ENCODE data around the gene RFX7.

RFX7 gene

GRCh38 chr15:56286213-56286612, 42.5 kb upstream of the RFX7 start:
- no peaks in the 10 kb centered on the region for H3K36me3 ChIP-seq (ENCODE audit: insufficient read depth, low read length)
- no peak overlapping the region for H3K4me2 ChIP-seq (ENCODE audit: low read length)
- H3K9ac ChIP-seq (ENCODE audit: low read length) = no peak overlapping the region
- H3K4me1 ChIP-seq (ENCODE audit: insufficient read depth, low read length, severe bottlenecking) = no peaks in the 10 kb centered on the region
- H3K4me3 ChIP-seq (ENCODE audit: low read depth, low read length, poor library complexity, severe bottlenecking) = no peak overlapping the region
- no peaks in the 10 kb centered on the region for H3K9me2 ChIP-seq (ENCODE audit: low read depth, low read length)
- H4K20me1 ChIP-seq (ENCODE audit: insufficient read depth, low read length) = no peaks in the 10 kb centered on the region
- H3K27me3 ChIP-seq (ENCODE audit: insufficient read depth, low read length) = no peaks in the 10 kb centered on the region
- no peaks in the 10 kb centered on the region for H3F3A ChIP-seq (ENCODE audit: insufficient read depth, low read length)
- peaks cover 3% of the 10 kb centered on the region; the same call in 1 of the 2 replicates for H3K9me3 ChIP-seq (ENCODE audit: low read length)
- TF ChIP-seq CTCF (IDR thresholded peaks at IDR 0.05; ENCODE audit: low read length) = peak; percentile 57; the same call in 1 of the 2 replicates
- no peak for TF ChIP-seq EZH2 (IDR thresholded peaks at IDR 0.05; ENCODE audit: borderline replicate concordance, low read length)
- no peak overlapping the region for H3K27ac ChIP-seq (ENCODE audit: low read depth, low read length, poor library complexity, severe bottlenecking)
- H2AFZ ChIP-seq (ENCODE audit: low read length) = no peak overlapping the region
- H3K79me2 ChIP-seq (ENCODE audit: insufficient read depth, low read length) = no peaks in the 10 kb centered on the region

GRCh38 chr15:56281145-56281544, 37.5 kb upstream of the RFX7 start:
- H3K27me3 ChIP-seq (ENCODE audit: insufficient read depth, low read length) = no peaks in the 10 kb centered on the region
- H3K36me3 ChIP-seq (ENCODE audit: insufficient read depth, low read length) = no peaks in the 10 kb centered on the region
- H3K27ac ChIP-seq (ENCODE audit: low read depth, low read length, poor library complexity, severe bottlenecking) = no peak overlapping the region
- H3K79me2 ChIP-seq (ENCODE audit: insufficient read depth, low read length) = no peaks in the 10 kb centered on the region
- no peak overlapping the region for H3K9ac ChIP-seq (ENCODE audit: low read length)
- H3K9me2 ChIP-seq (ENCODE audit: low read depth, low read length) = no peaks in the 10 kb centered on the region
- H4K20me1 ChIP-seq (ENCODE audit: insufficient read depth, low read length) = no peaks in the 10 kb centered on the region
- no peak overlapping the region for H2AFZ ChIP-seq (ENCODE audit: low read length)
- H3K4me3 ChIP-seq (ENCODE audit: low read depth, low read length, poor library complexity, severe bottlenecking) = no peak overlapping the region
- no peaks in the 10 kb centered on the region for H3K4me1 ChIP-seq (ENCODE audit: insufficient read depth, low read length, severe bottlenecking)
- TF ChIP-seq EZH2 (IDR thresholded peaks at IDR 0.05; ENCODE audit: borderline replicate concordance, low read length) (no peak), CTCF (IDR thresholded peaks at IDR 0.05; ENCODE audit: low read length) (no peak)
- 0 out of 2 replicates have a peak, but pooled peaks cover 2% of the 10 kb centered on the region for H3K9me3 ChIP-seq (ENCODE audit: low read length)
- H3K4me2 ChIP-seq (ENCODE audit: low read length) = no peak overlapping the region
- H3F3A ChIP-seq (ENCODE audit: insufficient read depth, low read length) = no peaks in the 10 kb centered on the region

GRCh38 chr15:56273724-56274123, 30.0 kb upstream of the RFX7 start:
- H3K36me3 ChIP-seq (ENCODE audit: insufficient read depth, low read length) = no peaks in the 10 kb centered on the region
- no peaks in the 10 kb centered on the region for H3K79me2 ChIP-seq (ENCODE audit: insufficient read depth, low read length)
- H3K9me2 ChIP-seq (ENCODE audit: low read depth, low read length) = no peaks in the 10 kb centered on the region
- no peaks in the 10 kb centered on the region for H3K4me1 ChIP-seq (ENCODE audit: insufficient read depth, low read length, severe bottlenecking)
- H3K27me3 ChIP-seq (ENCODE audit: insufficient read depth, low read length) = no peaks in the 10 kb centered on the region
- H3K4me2 ChIP-seq (ENCODE audit: low read length) = no peak overlapping the region
- H3K4me3 ChIP-seq (ENCODE audit: low read depth, low read length, poor library complexity, severe bottlenecking) = no peak overlapping the region
- no peak overlapping the region for H3K27ac ChIP-seq (ENCODE audit: low read depth, low read length, poor library complexity, severe bottlenecking)
- H3K9ac ChIP-seq (ENCODE audit: low read length) = no peak overlapping the region
- H2AFZ ChIP-seq (ENCODE audit: low read length) = no peak overlapping the region
- 0 out of 2 replicates have a peak, but pooled peaks cover 2% of the 10 kb centered on the region for H3K9me3 ChIP-seq (ENCODE audit: low read length)
- TF ChIP-seq CTCF (IDR thresholded peaks at IDR 0.05; ENCODE audit: low read length) (no peak), EZH2 (IDR thresholded peaks at IDR 0.05; ENCODE audit: borderline replicate concordance, low read length) (no peak)
- H4K20me1 ChIP-seq (ENCODE audit: insufficient read depth, low read length) = no peaks in the 10 kb centered on the region
- H3F3A ChIP-seq (ENCODE audit: insufficient read depth, low read length) = no peaks in the 10 kb centered on the region
